Measurements from ENCODE around the gene PUS10.
"Not testable (repeated sequence)": the region's sequence is repeated elsewhere in the genome, so short reads cannot be mapped to it uniquely, and the experiment has no call there.

The PUS10 gene

DNA sequence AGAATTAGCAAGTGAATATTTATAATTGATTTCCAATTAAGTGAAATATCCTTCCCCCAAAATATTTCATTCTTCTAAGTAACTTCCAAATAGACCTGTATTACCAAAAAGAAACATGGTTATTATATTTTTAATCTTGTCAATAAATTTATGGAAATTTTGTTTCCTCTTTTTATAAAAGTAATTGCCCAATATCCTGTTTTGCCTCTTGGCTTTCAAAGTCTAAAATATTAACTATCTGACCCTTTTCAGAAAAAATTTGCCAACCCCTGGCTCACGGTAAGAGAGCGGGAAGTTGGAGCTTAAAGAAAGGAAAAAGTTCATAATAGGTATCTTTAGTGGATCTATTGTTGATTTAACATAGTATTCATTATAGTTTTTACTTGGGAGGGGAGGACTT, 27.2 kb upstream of the PUS10 start:
- ATAC-seq: no peak
- TF ChIP-seq ZFP3 (CRISPR knock-in tag; IDR thresholded peaks at IDR 0.05) (no peak), PPARA (CRISPR knock-in tag; IDR thresholded peaks at IDR 0.05; ENCODE audit: borderline replicate concordance) (no peak)

- TF ChIP-seq ZNF70 (CRISPR knock-in tag; IDR thresholded peaks at IDR 0.05) (no peak), ARNTL (CRISPR knock-in tag; IDR thresholded peaks at IDR 0.05; ENCODE audit: borderline replicate concordance, low read depth) (no peak), CSDC2 (CRISPR knock-in tag; IDR thresholded peaks at IDR 0.05) (no peak), TOX (CRISPR knock-in tag; IDR thresholded peaks at IDR 0.05; ENCODE audit: borderline replicate concordance) (no peak), RARB (CRISPR knock-in tag; IDR thresholded peaks at IDR 0.05) (no peak), OSR1 (CRISPR knock-in tag; IDR thresholded peaks at IDR 0.05) (no peak), ESRRG (CRISPR knock-in tag; IDR thresholded peaks at IDR 0.05) (no peak), BACH2 (CRISPR knock-in tag; IDR thresholded peaks at IDR 0.05; ENCODE audit: borderline replicate concordance) (no peak), ZNF8 (CRISPR knock-in tag; IDR thresholded peaks at IDR 0.05) (no peak), SNAI2 (CRISPR knock-in tag; IDR thresholded peaks at IDR 0.05) (no peak)
- TF ChIP-seq, protein P1, sequence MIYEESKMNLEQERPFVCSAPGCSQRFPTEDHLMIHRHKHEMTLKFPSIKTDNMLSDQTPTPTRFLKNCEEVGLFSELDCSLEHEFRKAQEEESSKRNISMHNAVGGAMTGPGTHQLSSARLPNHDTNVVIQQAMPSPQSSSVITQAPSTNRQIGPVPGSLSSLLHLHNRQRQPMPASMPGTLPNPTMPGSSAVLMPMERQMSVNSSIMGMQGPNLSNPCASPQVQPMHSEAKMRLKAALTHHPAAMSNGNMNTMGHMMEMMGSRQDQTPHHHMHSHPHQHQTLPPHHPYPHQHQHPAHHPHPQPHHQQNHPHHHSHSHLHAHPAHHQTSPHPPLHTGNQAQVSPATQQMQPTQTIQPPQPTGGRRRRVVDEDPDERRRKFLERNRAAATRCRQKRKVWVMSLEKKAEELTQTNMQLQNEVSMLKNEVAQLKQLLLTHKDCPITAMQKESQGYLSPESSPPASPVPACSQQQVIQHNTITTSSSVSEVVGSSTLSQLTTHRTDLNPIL (CRISPR knock-in tag; IDR thresholded peaks at IDR 0.05; ENCODE audit: low read depth): no peak
- TF ChIP-seq, protein P2, sequence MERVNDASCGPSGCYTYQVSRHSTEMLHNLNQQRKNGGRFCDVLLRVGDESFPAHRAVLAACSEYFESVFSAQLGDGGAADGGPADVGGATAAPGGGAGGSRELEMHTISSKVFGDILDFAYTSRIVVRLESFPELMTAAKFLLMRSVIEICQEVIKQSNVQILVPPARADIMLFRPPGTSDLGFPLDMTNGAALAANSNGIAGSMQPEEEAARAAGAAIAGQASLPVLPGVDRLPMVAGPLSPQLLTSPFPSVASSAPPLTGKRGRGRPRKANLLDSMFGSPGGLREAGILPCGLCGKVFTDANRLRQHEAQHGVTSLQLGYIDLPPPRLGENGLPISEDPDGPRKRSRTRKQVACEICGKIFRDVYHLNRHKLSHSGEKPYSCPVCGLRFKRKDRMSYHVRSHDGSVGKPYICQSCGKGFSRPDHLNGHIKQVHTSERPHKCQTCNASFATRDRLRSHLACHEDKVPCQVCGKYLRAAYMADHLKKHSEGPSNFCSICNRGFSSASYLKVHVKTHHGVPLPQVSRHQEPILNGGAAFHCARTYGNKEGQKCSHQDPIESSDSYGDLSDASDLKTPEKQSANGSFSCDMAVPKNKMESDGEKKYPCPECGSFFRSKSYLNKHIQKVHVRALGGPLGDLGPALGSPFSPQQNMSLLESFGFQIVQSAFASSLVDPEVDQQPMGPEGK (CRISPR knock-in tag; IDR thresholded peaks at IDR 0.05; ENCODE audit: borderline replicate concordance): no peak
- TF ChIP-seq, protein P3, sequence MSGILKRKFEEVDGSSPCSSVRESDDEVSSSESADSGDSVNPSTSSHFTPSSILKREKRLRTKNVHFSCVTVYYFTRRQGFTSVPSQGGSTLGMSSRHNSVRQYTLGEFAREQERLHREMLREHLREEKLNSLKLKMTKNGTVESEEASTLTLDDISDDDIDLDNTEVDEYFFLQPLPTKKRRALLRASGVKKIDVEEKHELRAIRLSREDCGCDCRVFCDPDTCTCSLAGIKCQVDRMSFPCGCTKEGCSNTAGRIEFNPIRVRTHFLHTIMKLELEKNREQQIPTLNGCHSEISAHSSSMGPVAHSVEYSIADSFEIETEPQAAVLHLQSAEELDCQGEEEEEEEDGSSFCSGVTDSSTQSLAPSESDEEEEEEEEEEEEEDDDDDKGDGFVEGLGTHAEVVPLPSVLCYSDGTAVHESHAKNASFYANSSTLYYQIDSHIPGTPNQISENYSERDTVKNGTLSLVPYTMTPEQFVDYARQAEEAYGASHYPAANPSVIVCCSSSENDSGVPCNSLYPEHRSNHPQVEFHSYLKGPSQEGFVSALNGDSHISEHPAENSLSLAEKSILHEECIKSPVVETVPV (CRISPR knock-in tag; IDR thresholded peaks at IDR 0.05): no peak
- no peak for ATAC-seq
These were observed 26.6 kb upstream of the PUS10 start for GRCh38 chr2:61044636-61045035.

- no peak for ATAC-seq
- TF ChIP-seq ISL1 (CRISPR knock-in tag; IDR thresholded peaks at IDR 0.05): no peak
- TF ChIP-seq ARNTL (CRISPR knock-in tag; IDR thresholded peaks at IDR 0.05; ENCODE audit: borderline replicate concordance, low read depth): no peak
- no peak for TF ChIP-seq BACH2 (CRISPR knock-in tag; IDR thresholded peaks at IDR 0.05; ENCODE audit: borderline replicate concordance)
- TF ChIP-seq ZNF70 (CRISPR knock-in tag; IDR thresholded peaks at IDR 0.05): no peak
- TF ChIP-seq, protein P4, sequence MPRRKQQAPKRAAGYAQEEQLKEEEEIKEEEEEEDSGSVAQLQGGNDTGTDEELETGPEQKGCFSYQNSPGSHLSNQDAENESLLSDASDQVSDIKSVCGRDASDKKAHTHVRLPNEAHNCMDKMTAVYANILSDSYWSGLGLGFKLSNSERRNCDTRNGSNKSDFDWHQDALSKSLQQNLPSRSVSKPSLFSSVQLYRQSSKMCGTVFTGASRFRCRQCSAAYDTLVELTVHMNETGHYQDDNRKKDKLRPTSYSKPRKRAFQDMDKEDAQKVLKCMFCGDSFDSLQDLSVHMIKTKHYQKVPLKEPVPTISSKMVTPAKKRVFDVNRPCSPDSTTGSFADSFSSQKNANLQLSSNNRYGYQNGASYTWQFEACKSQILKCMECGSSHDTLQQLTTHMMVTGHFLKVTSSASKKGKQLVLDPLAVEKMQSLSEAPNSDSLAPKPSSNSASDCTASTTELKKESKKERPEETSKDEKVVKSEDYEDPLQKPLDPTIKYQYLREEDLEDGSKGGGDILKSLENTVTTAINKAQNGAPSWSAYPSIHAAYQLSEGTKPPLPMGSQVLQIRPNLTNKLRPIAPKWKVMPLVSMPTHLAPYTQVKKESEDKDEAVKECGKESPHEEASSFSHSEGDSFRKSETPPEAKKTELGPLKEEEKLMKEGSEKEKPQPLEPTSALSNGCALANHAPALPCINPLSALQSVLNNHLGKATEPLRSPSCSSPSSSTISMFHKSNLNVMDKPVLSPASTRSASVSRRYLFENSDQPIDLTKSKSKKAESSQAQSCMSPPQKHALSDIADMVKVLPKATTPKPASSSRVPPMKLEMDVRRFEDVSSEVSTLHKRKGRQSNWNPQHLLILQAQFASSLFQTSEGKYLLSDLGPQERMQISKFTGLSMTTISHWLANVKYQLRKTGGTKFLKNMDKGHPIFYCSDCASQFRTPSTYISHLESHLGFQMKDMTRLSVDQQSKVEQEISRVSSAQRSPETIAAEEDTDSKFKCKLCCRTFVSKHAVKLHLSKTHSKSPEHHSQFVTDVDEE (CRISPR knock-in tag; IDR thresholded peaks at IDR 0.05): no peak
- TF ChIP-seq GLIS3 (CRISPR knock-in tag; IDR thresholded peaks at IDR 0.05): no peak
- no peak for TF ChIP-seq TOX (CRISPR knock-in tag; IDR thresholded peaks at IDR 0.05; ENCODE audit: borderline replicate concordance)
- TF ChIP-seq ESRRG (CRISPR knock-in tag; IDR thresholded peaks at IDR 0.05): no peak
- TF ChIP-seq ZFP30 (CRISPR knock-in tag; IDR thresholded peaks at IDR 0.05): no peak
These were observed 24.8 kb upstream of the PUS10 start for GRCh38 chr2:61042807-61043206.

DNA sequence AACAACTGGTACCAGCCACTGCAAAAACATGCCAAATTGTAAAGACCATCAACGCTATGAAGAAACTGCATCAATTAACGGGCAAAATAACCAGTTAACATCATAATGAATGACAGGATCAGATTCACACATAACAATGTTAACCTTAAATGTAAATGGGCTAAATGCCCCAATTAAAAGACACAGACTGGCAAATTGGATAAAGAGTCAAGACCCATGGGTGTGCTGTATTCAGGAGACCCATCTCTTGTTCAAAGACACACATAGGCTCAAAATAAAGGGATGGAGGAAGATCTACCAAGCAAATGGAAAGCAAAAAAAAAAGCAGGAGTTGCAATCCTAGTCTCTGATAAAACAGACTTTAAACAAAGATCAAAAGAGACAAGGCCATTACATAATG, 18.6 kb upstream of the PUS10 start:
- ATAC-seq: not testable (repeated sequence)

DNA sequence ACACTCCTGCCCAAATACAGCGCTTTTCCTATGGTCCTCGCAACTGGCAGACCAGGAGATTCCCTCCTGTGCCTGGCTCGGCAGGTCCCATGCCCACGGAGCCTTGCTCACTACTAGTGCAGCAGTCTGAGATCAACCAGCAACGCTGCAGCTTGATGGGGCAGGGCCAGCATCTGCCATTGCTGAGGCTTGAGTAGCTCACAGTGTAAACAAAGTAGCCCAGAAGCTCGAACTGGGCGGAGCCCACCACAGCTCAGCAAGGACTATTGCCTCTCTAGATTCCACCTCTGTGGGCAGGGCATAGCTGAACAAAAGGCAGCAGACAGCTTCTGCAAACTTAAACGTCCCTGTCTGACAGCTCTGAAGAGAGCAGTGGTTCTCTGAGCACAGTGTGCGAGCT, 16.5 kb upstream of the PUS10 start:
- not testable (repeated sequence) for ATAC-seq

DNA sequence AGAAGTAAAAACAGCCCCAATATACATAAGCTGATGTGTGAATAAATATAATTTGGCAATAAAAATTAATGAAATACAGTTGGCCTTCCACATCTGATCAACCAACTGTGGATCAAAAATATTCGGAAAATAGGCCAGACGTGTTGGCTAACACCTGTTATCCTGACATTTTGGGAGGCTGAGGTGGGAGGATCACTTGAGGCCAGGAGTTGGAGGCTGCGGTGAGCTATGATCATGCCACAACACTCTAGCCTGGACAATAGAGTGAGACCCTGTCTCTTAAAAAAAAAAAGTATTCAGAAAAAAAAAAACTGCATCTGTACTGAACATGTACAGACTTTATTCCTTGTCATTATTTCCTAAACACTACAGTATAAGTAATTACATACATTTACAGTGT, 11.5 kb upstream of the PUS10 start:
- ATAC-seq: no peak

More for the DNA sequence above, 11.5 kb upstream of the PUS10 start:
- no peak for TF ChIP-seq ZNF70 (CRISPR knock-in tag; IDR thresholded peaks at IDR 0.05)
- no peak for TF ChIP-seq ISL1 (CRISPR knock-in tag; IDR thresholded peaks at IDR 0.05)
- TF ChIP-seq CSDC2 (CRISPR knock-in tag; IDR thresholded peaks at IDR 0.05): no peak
- TF ChIP-seq TCF4 (CRISPR knock-in tag; IDR thresholded peaks at IDR 0.05; ENCODE audit: borderline replicate concordance): no peak
- no peak for TF ChIP-seq ARNTL (CRISPR knock-in tag; IDR thresholded peaks at IDR 0.05; ENCODE audit: borderline replicate concordance, low read depth)
- no peak for TF ChIP-seq GLIS3 (CRISPR knock-in tag; IDR thresholded peaks at IDR 0.05)
- TF ChIP-seq TOX (CRISPR knock-in tag; IDR thresholded peaks at IDR 0.05; ENCODE audit: borderline replicate concordance): no peak
- TF ChIP-seq POU6F1 (CRISPR knock-in tag; IDR thresholded peaks at IDR 0.05; ENCODE audit: borderline replicate concordance, low read depth): no peak
